WI38 (cell line): ENCODE data around the gene RFC2.

Experiments used
- H3K4me3 ChIP-seq: 2 replicates; pipeline ENCODE4 v1.5.1; 2011; ENCODE audit warnings: low read depth, mild to moderate bottlenecking, control low read depth, low read length
- TF ChIP-seq, protein P1 (sequence below): IDR thresholded peaks from 2 replicates; pipeline ENCODE4 v1.5.1; 2012; ENCODE audit warnings: low read depth, mild to moderate bottlenecking, control low read depth, low read length

Gene RFC2

DNA sequence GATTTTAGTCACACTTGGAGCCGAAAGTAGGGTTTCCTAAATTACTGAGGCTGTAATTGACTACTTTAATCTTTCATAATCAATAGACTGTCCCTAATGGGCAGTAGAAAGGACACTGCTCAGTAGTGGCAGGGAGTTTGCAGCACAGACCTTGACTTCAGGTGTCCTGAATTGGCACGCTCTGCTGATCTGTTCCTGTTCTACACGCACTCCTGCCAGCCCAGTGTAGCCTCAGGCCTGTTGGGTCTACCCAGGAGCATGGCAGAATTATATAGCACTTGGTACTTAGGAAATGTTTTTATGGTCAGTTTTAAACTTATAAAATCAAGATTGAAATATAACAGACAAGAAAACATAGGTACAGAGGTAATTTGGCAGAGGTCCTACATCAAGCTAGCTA lies 71.1 kb downstream of the RFC2 start:
- TF ChIP-seq, protein P1, sequence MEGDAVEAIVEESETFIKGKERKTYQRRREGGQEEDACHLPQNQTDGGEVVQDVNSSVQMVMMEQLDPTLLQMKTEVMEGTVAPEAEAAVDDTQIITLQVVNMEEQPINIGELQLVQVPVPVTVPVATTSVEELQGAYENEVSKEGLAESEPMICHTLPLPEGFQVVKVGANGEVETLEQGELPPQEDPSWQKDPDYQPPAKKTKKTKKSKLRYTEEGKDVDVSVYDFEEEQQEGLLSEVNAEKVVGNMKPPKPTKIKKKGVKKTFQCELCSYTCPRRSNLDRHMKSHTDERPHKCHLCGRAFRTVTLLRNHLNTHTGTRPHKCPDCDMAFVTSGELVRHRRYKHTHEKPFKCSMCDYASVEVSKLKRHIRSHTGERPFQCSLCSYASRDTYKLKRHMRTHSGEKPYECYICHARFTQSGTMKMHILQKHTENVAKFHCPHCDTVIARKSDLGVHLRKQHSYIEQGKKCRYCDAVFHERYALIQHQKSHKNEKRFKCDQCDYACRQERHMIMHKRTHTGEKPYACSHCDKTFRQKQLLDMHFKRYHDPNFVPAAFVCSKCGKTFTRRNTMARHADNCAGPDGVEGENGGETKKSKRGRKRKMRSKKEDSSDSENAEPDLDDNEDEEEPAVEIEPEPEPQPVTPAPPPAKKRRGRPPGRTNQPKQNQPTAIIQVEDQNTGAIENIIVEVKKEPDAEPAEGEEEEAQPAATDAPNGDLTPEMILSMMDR = no peak
- no peak overlapping the region for H3K4me3 ChIP-seq

DNA sequence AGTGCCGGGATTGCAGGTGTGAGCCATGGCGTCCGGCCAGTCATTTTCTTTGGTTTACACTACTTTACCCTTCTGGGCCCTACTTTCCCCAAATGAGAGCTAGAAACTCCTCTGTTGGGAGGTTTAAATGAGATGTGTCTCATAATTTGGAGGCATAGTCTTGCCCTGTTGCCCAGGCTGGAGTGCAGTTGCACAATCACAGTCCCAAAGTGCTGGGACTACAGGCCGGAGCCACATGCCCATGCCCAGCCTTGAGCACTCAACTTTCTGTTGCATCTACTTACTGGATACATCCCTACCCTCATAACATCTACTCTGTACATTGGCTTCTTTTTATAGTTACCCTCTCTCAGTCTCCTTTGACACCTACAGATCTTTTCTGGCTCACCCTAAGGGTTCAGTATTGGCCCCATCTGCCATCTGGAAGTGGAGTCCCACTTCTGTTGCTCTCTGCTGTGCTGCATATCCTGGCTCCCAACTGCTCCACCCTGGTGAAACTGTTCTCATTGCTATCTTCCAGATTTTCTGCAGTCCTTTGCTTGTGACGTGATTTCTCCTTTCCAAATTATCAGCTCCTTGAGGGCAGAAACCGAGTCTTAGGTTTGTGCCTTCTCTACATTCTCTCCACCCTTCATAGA lies 71.6 kb downstream of the RFC2 start:
- TF ChIP-seq, protein P1 = no peak
- no peak overlapping the region for H3K4me3 ChIP-seq

DNA sequence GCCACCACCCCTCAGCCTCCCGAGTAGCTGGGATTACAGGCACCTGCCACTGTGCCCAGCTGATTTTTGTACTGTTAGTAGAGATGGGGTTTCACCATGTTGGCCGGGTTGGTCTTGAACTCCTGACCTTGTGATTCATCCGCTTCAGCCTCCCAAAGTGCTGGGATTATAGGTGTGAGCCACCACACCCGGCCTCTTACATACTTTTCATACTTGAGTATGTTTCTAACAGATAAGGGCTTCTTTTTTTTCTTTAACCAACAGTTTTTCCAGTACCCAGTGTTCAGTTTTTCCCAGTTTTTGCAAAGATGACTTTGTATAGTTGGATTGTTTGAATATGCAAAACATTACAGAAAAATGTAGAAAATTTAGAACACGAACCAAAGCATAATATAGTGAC lies 72.4 kb downstream of the RFC2 start:
- TF ChIP-seq, protein P1 = no peak
- H3K4me3 ChIP-seq = no peak overlapping the region
